ENCODE data around the gene NT5M.

- TF ChIP-seq CTCF (IDR thresholded peaks at IDR 0.05 in 2 of 3, conservative IDR thresholded peaks at IDR 0.05 in 1 of 3; ENCODE audit: borderline replicate concordance in 1 of 3, insufficient read depth in 1 of 3, low read depth in 2 of 3, low read length in 2 of 3) (peak; percentile 79 to 91 (median 79); a peak in 5 of 6 replicates), POLR2A (IDR thresholded peaks at IDR 0.05; ENCODE audit: borderline replicate concordance, extremely low read depth, insufficient read depth, insufficient read length) (no peak), YY1 (IDR thresholded peaks at IDR 0.05; ENCODE audit: extremely low read depth, insufficient replicate concordance, low read depth, low read length) (no peak), EZH2 (IDR thresholded peaks at IDR 0.05) (no peak), ZBTB33 (IDR thresholded peaks at IDR 0.05; ENCODE audit: extremely low read depth, insufficient replicate concordance, low read length) (no peak), MAX (IDR thresholded peaks at IDR 0.05) (no peak; the same call in 1 of the 2 replicates)
Observed at GRCh38 chr17:17354560-17355349, 51.6 kb downstream of the NT5M start.
